Panc1 (cell line): ENCODE measurements around the gene TMEM165. TPM values are rescaled to one million over a fixed set of nuclear protein-coding genes. Genes with fewer than 3 reads are reported as not detected.

Experiments used
- ATAC-seq: fragments of 200-7000 bp; cut with Tn5 transposase; 2 replicates; pipeline ENCODE4 v1.9.1; 2020; ENCODE audit warnings: mild to moderate bottlenecking, moderate library complexity
- BruUV-seq: library from RNA; stranded (reverse); fragments of 400-500 nt; replicated peaks from 2 replicates; lab custom pipeline; 2021; lab: Mats Ljungman, UMichigan
- CTCF ChIA-PET: fragments of 300-600 bp; sonication (Branson Sonifier 250); formaldehyde crosslinking; loops from one replicate; lab custom pipeline; 2022; ENCODE audit warnings: antibody characterized with exemption; lab: Charles Lee
- POLR2A ChIA-PET: fragments of 300-600 bp; sonication (Branson Sonifier 250); formaldehyde crosslinking; loops from one replicate; lab custom pipeline; 2022; ENCODE audit warnings: antibody characterized with exemption; lab: Charles Lee
- DNase-seq: peaks from one replicate; pipeline ENCODE4 v3.0.0-alpha.2; 2010; ENCODE audit warnings: low read depth, low spot score
- H3K27ac ChIP-seq: 2 replicates; pipeline ENCODE4 v1.5.1; 2011; ENCODE audit warnings: mild to moderate bottlenecking, low read length, inconsistent platforms
- H3K27me3 ChIP-seq: fragments of 200-500 bp; sonication (Bioruptor generic); 2 replicates; pipeline ENCODE4 v1.6.0; 2014; ENCODE audit warnings: low read length, inconsistent platforms; ENCODE audit not compliant: control insufficient read depth, insufficient read depth
- H3K36me3 ChIP-seq: fragments of 200-500 bp; sonication (Bioruptor generic); 2 replicates; pipeline ENCODE4 v1.5.1; 2014; ENCODE audit warnings: inconsistent platforms, mild to moderate bottlenecking, low read length, moderate library complexity; ENCODE audit not compliant: control insufficient read depth, insufficient read depth
- H3K4me1 ChIP-seq: 2 replicates; pipeline ENCODE4 v1.5.1; 2011; ENCODE audit warnings: inconsistent platforms, mild to moderate bottlenecking, low read length, moderate library complexity; ENCODE audit not compliant: control insufficient read depth, insufficient read depth
- H3K4me3 ChIP-seq, 2 experiments: 2 replicates each; pipeline ENCODE4 v1.5.1; 2011 to 2012; ENCODE audit warnings: low read depth in 2 of 2, low read length in 2 of 2, mild to moderate bottlenecking in 2 of 2, inconsistent platforms in 1 of 2, moderate library complexity in 1 of 2
- H3K9me3 ChIP-seq: fragments of 200-500 bp; sonication (Bioruptor generic); 2 replicates; pipeline ENCODE4 v1.5.1; 2014; ENCODE audit warnings: low read depth, mild to moderate bottlenecking, inconsistent platforms, low read length, moderate library complexity; ENCODE audit not compliant: control insufficient read depth, insufficient read depth
- CTCF ChIP-seq: fragments of 450-650 bp; IDR thresholded peaks from 2 replicates; pipeline ENCODE4 v1.5.1; 2017; ENCODE audit warnings: mild to moderate bottlenecking
- POLR2AphosphoS5 ChIP-seq: IDR thresholded peaks from 2 replicates; pipeline ENCODE4 v1.6.1; 2012; ENCODE audit warnings: mild to moderate bottlenecking, low read depth, low read length, moderate library complexity
- REST ChIP-seq, 2 experiments: IDR thresholded peaks; 2 replicates each; pipeline ENCODE4 v1.6.1; 2011 to 2012; ENCODE audit warnings: low read depth in 2 of 2, control low read depth in 1 of 2, low read length in 1 of 2, mild to moderate bottlenecking in 1 of 2, moderate library complexity in 1 of 2; ENCODE audit not compliant: insufficient read depth in 1 of 2
- SIN3A ChIP-seq: IDR thresholded peaks from 2 replicates; pipeline ENCODE4 v1.6.1; 2012; ENCODE audit warnings: low read depth, mild to moderate bottlenecking, low read length, moderate library complexity, borderline replicate concordance; ENCODE audit not compliant: insufficient read depth
- TCF7L2 ChIP-seq: IDR thresholded peaks from 2 replicates; pipeline ENCODE4 v1.6.1; 2011; ENCODE audit warnings: mild to moderate bottlenecking, low read depth, low read length, inconsistent platforms
- in situ Hi-C: cut with HindIII; loops from 2 replicates; pipeline ENCODE4 v1.10.0; 2016; ENCODE audit warnings: low sequenced_read_pairs, low pct_unique_long_range_greater_than_20kb
- intact Hi-C: fragments of 100-400 bp; cut with micrococcal nuclease; formaldehyde crosslinking; loops from one replicate; pipeline ENCODE4 v1.10.0; 2022; ENCODE audit not compliant: unreplicated experiment
- total RNA-seq: library from RNA; stranded (reverse); gene quantifications from one replicate; pipeline ENCODE4 v1.2.1, GENCODE V29; 2021; ENCODE audit not compliant: unreplicated experiment

TMEM165 gene
- total RNA-seq, 1 experiment from 2014 or later: 54.6 TPM

DNA sequence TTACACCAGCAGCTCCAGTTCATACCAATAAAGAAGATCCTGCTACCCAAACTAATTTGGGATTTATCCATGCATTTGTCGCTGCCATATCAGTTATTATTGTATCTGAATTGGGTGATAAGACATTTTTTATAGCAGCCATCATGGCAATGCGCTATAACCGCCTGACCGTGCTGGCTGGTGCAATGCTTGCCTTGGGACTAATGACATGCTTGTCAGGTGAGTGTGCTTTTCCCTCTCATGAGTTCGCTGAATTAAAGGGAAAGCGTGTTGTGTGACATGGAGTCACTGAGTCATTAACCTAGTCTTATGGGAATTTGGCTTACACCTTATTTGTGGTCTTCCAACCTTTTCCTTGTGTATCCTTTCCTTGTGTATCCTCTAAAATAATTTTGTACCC, 15.9 kb downstream of the TMEM165 start:
- TF ChIP-seq SIN3A (no peak), TCF7L2 (no peak), POLR2AphosphoS5 (no peak), CTCF (no peak), REST (IDR thresholded peaks at IDR 0.05; ENCODE audit: insufficient read depth in 1 of 2, low read depth in 2 of 2, low read length in 1 of 2) (no peak)
- H3K4me3 ChIP-seq: no peak overlapping the region
- H3K9me3 ChIP-seq: no peaks in the 10 kb centered on the region
- H3K27ac ChIP-seq: no peak overlapping the region
- H3K27me3 ChIP-seq: no peaks in the 10 kb centered on the region
- ChIA-PET CTCF (no interaction called here), POLR2A (no interaction called here)
- in situ Hi-C loops (no loop called here), intact Hi-C loops (no loop called here)
- ATAC-seq (no peak), DNase-seq (no peak)
- no TSS peak for BruUV-seq
- H3K4me1 ChIP-seq: no peaks in the 10 kb centered on the region
- H3K36me3 ChIP-seq: peaks cover 3% of the 10 kb centered on the region; the same call in 1 of the 2 replicates

GRCh38 chr4:55416176-55416575, 20.4 kb downstream of the TMEM165 start:
- CTCF ChIA-PET: no interaction called here
- Histone ChIP-seq H3K4me1 (no peaks in the 10 kb centered on the region), H3K36me3 (peaks cover 2% of the 10 kb centered on the region), H3K27ac (no peak overlapping the region), H3K4me3 (no peak overlapping the region), H3K27me3 (no peaks in the 10 kb centered on the region), H3K9me3 (no peaks in the 10 kb centered on the region)
- intact Hi-C loops: no loop called here
- POLR2A ChIA-PET: no interaction called here
- TF ChIP-seq REST (IDR thresholded peaks at IDR 0.05; ENCODE audit: insufficient read depth in 1 of 2, low read depth in 2 of 2, low read length in 1 of 2): no peak
- no peak for TF ChIP-seq CTCF
- no peak for TF ChIP-seq SIN3A
- no peak for TF ChIP-seq TCF7L2
- no peak for TF ChIP-seq POLR2AphosphoS5
- DNase-seq (no peak), ATAC-seq (no peak)
- no TSS peak for BruUV-seq
- in situ Hi-C loops: no loop called here
